ENCODE measurements around the gene TRAPPC2L.
"Not testable (repeated sequence)": the region's sequence is repeated elsewhere in the genome, so short reads cannot be mapped to it uniquely, and the experiment has no call there.

TRAPPC2L gene

GRCh38 chr16:88819126-88819525, 37.8 kb upstream of the TRAPPC2L start:
- DNase-seq, result no peak

GRCh38 chr16:88820385-88821025, 36.4 kb upstream of the TRAPPC2L start:
- no peak for DNase-seq

- DNase-seq, result no peak
Measured at GRCh38 chr16:88821168-88821850, 35.6 kb upstream of the TRAPPC2L start.

- DNase-seq, result no peak
Measured at GRCh38 chr16:88822281-88823040, 34.5 kb upstream of the TRAPPC2L start.

GRCh38 chr16:88823646-88824045, 33.3 kb upstream of the TRAPPC2L start:
- DNase-seq, result not testable (repeated sequence)

GRCh38 chr16:88824256-88825077, 32.5 kb upstream of the TRAPPC2L start:
- DNase-seq, result no peak

GRCh38 chr16:88825146-88825545, 31.8 kb upstream of the TRAPPC2L start:
- DNase-seq, result no peak

GRCh38 chr16:88826070-88826840, 30.7 kb upstream of the TRAPPC2L start:
- no peak for DNase-seq

GRCh38 chr16:88827727-88828126, 29.2 kb upstream of the TRAPPC2L start:
- DNase-seq, result no peak

GRCh38 chr16:88828711-88829110, 28.2 kb upstream of the TRAPPC2L start:
- DNase-seq, result no peak

GRCh38 chr16:88830258-88830657, 26.7 kb upstream of the TRAPPC2L start:
- no peak for DNase-seq

GRCh38 chr16:88830783-88831182, 26.1 kb upstream of the TRAPPC2L start:
- DNase-seq, result no peak

- no peak for DNase-seq
Measured at GRCh38 chr16:88831838-88832237, 25.1 kb upstream of the TRAPPC2L start.

GRCh38 chr16:88833086-88833485, 23.8 kb upstream of the TRAPPC2L start:
- no peak for DNase-seq

- no peak for DNase-seq
Measured at GRCh38 chr16:88834670-88835069, 22.3 kb upstream of the TRAPPC2L start.

GRCh38 chr16:88835383-88835782, 21.5 kb upstream of the TRAPPC2L start:
- DNase-seq, result no peak

- DNase-seq, result no peak
Measured at GRCh38 chr16:88835818-88836217, 21.1 kb upstream of the TRAPPC2L start.

GRCh38 chr16:88836791-88837190, 20.1 kb upstream of the TRAPPC2L start:
- DNase-seq, result no peak

GRCh38 chr16:88837806-88838205, 19.1 kb upstream of the TRAPPC2L start:
- no peak for DNase-seq

- no peak for DNase-seq
Measured at GRCh38 chr16:88838566-88838965, 18.4 kb upstream of the TRAPPC2L start.

- DNase-seq, result no peak
Measured at GRCh38 chr16:88839026-88839529, 17.8 kb upstream of the TRAPPC2L start.
